ENCODE results near the gene TSPAN9.
A peak's percentile ranks its signal among the peaks of the same experiment; 100 is the strongest.

Gene TSPAN9

GRCh38 chr12:3076730-3077571, at the start of gene TSPAN9:
Gene TSPAN9 (plus strand): TSS chr12:3077379. CDS start chr12:3201194, 123,815 bp downstream.
- no peak for DNase-seq

GRCh38 chr12:3028108-3028507, 49.1 kb upstream of the TSPAN9 start:
- no peak for DNase-seq

GRCh38 chr12:3030821-3031429, 46.3 kb upstream of the TSPAN9 start:
- no peak for DNase-seq

GRCh38 chr12:3032161-3032560, 45.0 kb upstream of the TSPAN9 start:
- DNase-seq = no peak

- no peak for DNase-seq
These were observed 44.2 kb upstream of the TSPAN9 start for GRCh38 chr12:3032770-3033538.

- DNase-seq = no peak
These were observed 43.7 kb upstream of the TSPAN9 start for GRCh38 chr12:3033539-3033867.

- DNase-seq = no peak
These were observed 43.0 kb upstream of the TSPAN9 start for GRCh38 chr12:3034067-3034750.

- DNase-seq = no peak
These were observed 42.0 kb upstream of the TSPAN9 start for GRCh38 chr12:3035171-3035570.

GRCh38 chr12:3035815-3036702, 41.1 kb upstream of the TSPAN9 start:
- no peak for DNase-seq

- DNase-seq = no peak
These were observed 40.1 kb upstream of the TSPAN9 start for GRCh38 chr12:3036901-3037600.

- DNase-seq = no peak
These were observed 39.0 kb upstream of the TSPAN9 start for GRCh38 chr12:3038166-3038565.

- DNase-seq = peak; percentile 30
These were observed 38.2 kb upstream of the TSPAN9 start for GRCh38 chr12:3038926-3039510.

GRCh38 chr12:3040026-3040656, 37.0 kb upstream of the TSPAN9 start:
- no peak for DNase-seq

GRCh38 chr12:3040663-3041544, 36.3 kb upstream of the TSPAN9 start:
- no peak for DNase-seq

GRCh38 chr12:3041558-3042164, 35.5 kb upstream of the TSPAN9 start:
- DNase-seq = peak; percentile 54

- DNase-seq = peak; percentile 4
These were observed 34.8 kb upstream of the TSPAN9 start for GRCh38 chr12:3042394-3042793.

- DNase-seq = no peak
These were observed 34.4 kb upstream of the TSPAN9 start for GRCh38 chr12:3042826-3043225.

GRCh38 chr12:3043406-3043805, 33.8 kb upstream of the TSPAN9 start:
- DNase-seq = no peak

- no peak for DNase-seq
These were observed 33.0 kb upstream of the TSPAN9 start for GRCh38 chr12:3044141-3044630.

All from NCI-H526 treated with DMSO at 0.1 percent for 48 hours (cell line).